H1 (cell line): ENCODE data around the gene DHFR2. TPM values are rescaled to one million over a fixed set of nuclear protein-coding genes. Genes with fewer than 3 reads are reported as not detected.

Experiments
- CTCF ChIA-PET: fragments of 300-600 bp; sonication (Branson Sonifier 250); formaldehyde crosslinking; loops from one replicate; lab custom pipeline; 2021; ENCODE audit not compliant: partially characterized antibody; lab: Charles Lee
- POLR2A ChIA-PET: fragments of 300-600 bp; sonication (Branson Sonifier 250); formaldehyde crosslinking; loops from one replicate; lab custom pipeline; 2021; ENCODE audit warnings: inconsistent platforms; ENCODE audit not compliant: partially characterized antibody; lab: Charles Lee
- DNase-seq, 2 experiments: peaks; one replicate each; pipeline versions ENCODE4 v3.0.0 to v3.0.0-alpha.2; 2010 to 2022; ENCODE audit warnings: low spot score in 2 of 2, low read depth in 1 of 2, mixed read lengths in 1 of 2
- FAIRE-seq: peaks from 2 replicates; lab custom pipeline; 2011; peaks lifted over from hg19 to GRCh38; lab: Jason Lieb, UNC
- H2AFZ ChIP-seq: 2 replicates; pipeline ENCODE4 v1.8.1; 2012; ENCODE audit warnings: low read length, inconsistent platforms
- H2AK5ac ChIP-seq: 2 replicates; pipeline ENCODE4 v1.6.1; 2013; ENCODE audit warnings: low read depth, low read length
- H2BK120ac ChIP-seq: replicated peaks from 2 replicates; pipeline ENCODE3; 2013; ENCODE audit warnings: low read depth, low read length, inconsistent platforms
- H2BK12ac ChIP-seq: 2 replicates; pipeline ENCODE4 v1.6.1; 2013; ENCODE audit warnings: low read depth, low read length
- H2BK15ac ChIP-seq: 2 replicates; pipeline ENCODE4 v1.6.1; 2013; ENCODE audit warnings: low read length
- H2BK20ac ChIP-seq: 2 replicates; pipeline ENCODE4 v1.6.1; 2013; ENCODE audit warnings: low read length
- H2BK5ac ChIP-seq: 2 replicates; pipeline ENCODE4 v1.6.1; 2013; ENCODE audit warnings: low read depth, low read length
- H3K14ac ChIP-seq: 2 replicates; pipeline ENCODE4 v1.6.1; 2013; ENCODE audit warnings: inconsistent platforms; ENCODE audit not compliant: insufficient read length
- H3K18ac ChIP-seq: 2 replicates; pipeline ENCODE4 v1.6.1; 2013; ENCODE audit warnings: low read length; ENCODE audit errors: extremely low read depth
- H3K23ac ChIP-seq: 2 replicates; pipeline ENCODE4 v1.6.1; 2013; ENCODE audit warnings: inconsistent platforms; ENCODE audit not compliant: insufficient read length
- H3K23me2 ChIP-seq: 2 replicates; pipeline ENCODE4 v1.6.1; 2013; ENCODE audit warnings: low read depth, low read length
- H3K27ac ChIP-seq: 2 replicates; pipeline ENCODE4 v1.6.1; 2011; ENCODE audit warnings: low read depth, low read length, inconsistent platforms
- H3K27me3 ChIP-seq, 4 experiments: replicated peaks in 1 of 4; 1 replicate in 1 of 4; 2 replicates in 3 of 4; pipeline versions ENCODE4 v1.6.1 to v1.8.1; 2011 to 2013; ENCODE audit warnings: low read length in 3 of 4, mild to moderate bottlenecking in 3 of 4, inconsistent platforms in 2 of 4, mixed read lengths in 2 of 4, moderate library complexity in 1 of 4; ENCODE audit not compliant: control insufficient read depth in 3 of 4, insufficient read depth in 3 of 4; ENCODE audit errors: extremely low read depth in 1 of 4
- H3K36me3 ChIP-seq, 4 experiments: 2 replicates each; pipeline versions ENCODE4 v1.6.1 to v1.8.1; 2011 to 2013; ENCODE audit warnings: mild to moderate bottlenecking in 4 of 4, low read length in 3 of 4, moderate library complexity in 2 of 4, control low read depth in 1 of 4, inconsistent platforms in 1 of 4; ENCODE audit not compliant: insufficient read depth in 4 of 4, control insufficient read depth in 2 of 4
- H3K4ac ChIP-seq: replicated peaks from 2 replicates; pipeline ENCODE3; 2013; ENCODE audit warnings: low read length, low read depth, mixed read lengths, inconsistent platforms; ENCODE audit not compliant: insufficient read length
- H3K4me1 ChIP-seq, 4 experiments: replicated peaks in 1 of 4; 1 replicate in 1 of 4; 2 replicates in 3 of 4; pipeline versions ENCODE4 v1.6.1 to v1.8.1; 2011 to 2013; ENCODE audit warnings: low read length in 3 of 4, inconsistent platforms in 2 of 4, mixed read lengths in 1 of 4; ENCODE audit not compliant: insufficient read depth in 4 of 4, control insufficient read depth in 3 of 4
- H3K4me2 ChIP-seq, 2 experiments: 2 replicates each; pipeline versions ENCODE4 v1.6.1 to v1.8.1; 2011 to 2013; ENCODE audit warnings: low read depth in 2 of 2, low read length in 2 of 2, control low read depth in 1 of 2, inconsistent platforms in 1 of 2, mild to moderate bottlenecking in 1 of 2; ENCODE audit not compliant: insufficient read depth in 1 of 2
- H3K4me3 ChIP-seq, 4 experiments: fragments of 200-600, 300-600 bp in 1 of 4; sonication (generic), shearing (Covaris generic), sonication (Bioruptor Twin) in 1 of 4; 2 replicates each; pipeline versions ENCODE4 v1.5.1 to v1.8.1; 2011 to 2016; ENCODE audit warnings: low read length in 4 of 4, low read depth in 3 of 4, control low read depth in 2 of 4, inconsistent platforms in 2 of 4, mild to moderate bottlenecking in 2 of 4, mixed read lengths in 1 of 4, moderate library complexity in 1 of 4; ENCODE audit not compliant: insufficient read depth in 2 of 4; ENCODE audit errors: extremely low read depth in 1 of 4
- H3K56ac ChIP-seq: replicated peaks from 2 replicates; pipeline ENCODE3; 2013; ENCODE audit warnings: low read depth, mild to moderate bottlenecking, mixed read lengths, low read length, inconsistent platforms; ENCODE audit not compliant: insufficient read length
- H3K79me1 ChIP-seq: 2 replicates; pipeline ENCODE4 v1.6.1; 2013; ENCODE audit warnings: low read depth, low read length, control low read depth
- H3K79me2 ChIP-seq, 2 experiments: 2 replicates each; pipeline versions ENCODE4 v1.6.1 to v1.8.1; 2012 to 2013; ENCODE audit warnings: low read length in 2 of 2, mild to moderate bottlenecking in 2 of 2, inconsistent platforms in 1 of 2; ENCODE audit not compliant: insufficient read depth in 2 of 2, control insufficient read depth in 1 of 2
- H3K9ac ChIP-seq, 4 experiments: replicated peaks in 1 of 4; 1 replicate in 1 of 4; 2 replicates in 3 of 4; pipeline versions ENCODE4 v1.6.1 to v1.8.1; 2011 to 2013; ENCODE audit warnings: low read depth in 3 of 4, low read length in 3 of 4, control low read depth in 2 of 4, mild to moderate bottlenecking in 2 of 4, moderate library complexity in 2 of 4, inconsistent platforms in 1 of 4; ENCODE audit errors: extremely low read depth in 1 of 4
- H3K9me3 ChIP-seq, 2 experiments: 2 replicates each; pipeline versions ENCODE4 v1.6.1 to v1.8.1; 2012 to 2013; ENCODE audit warnings: mild to moderate bottlenecking in 2 of 2, moderate library complexity in 2 of 2, control low read depth in 1 of 2, inconsistent platforms in 1 of 2, low read depth in 1 of 2, low read length in 1 of 2, mixed read lengths in 1 of 2; ENCODE audit not compliant: insufficient read depth in 2 of 2
- H4K20me1 ChIP-seq, 2 experiments: replicated peaks in 1 of 2; 2 replicates each; pipeline versions ENCODE3 to v1.8.1; 2011 to 2013; ENCODE audit warnings: inconsistent platforms in 2 of 2, low read length in 2 of 2, mild to moderate bottlenecking in 1 of 2; ENCODE audit not compliant: insufficient read depth in 2 of 2, control insufficient read depth in 1 of 2
- H4K5ac ChIP-seq: 2 replicates; pipeline ENCODE4 v1.6.1; 2013; ENCODE audit warnings: low read length, low read depth, mixed read lengths, inconsistent platforms; ENCODE audit not compliant: insufficient read length
- H4K8ac ChIP-seq: 2 replicates; pipeline ENCODE4 v1.8.0; 2013; ENCODE audit warnings: mild to moderate bottlenecking, moderate library complexity, low read length, inconsistent platforms; ENCODE audit not compliant: insufficient read depth; ENCODE audit errors: extremely low read depth
- H4K91ac ChIP-seq: replicated peaks from 2 replicates; pipeline ENCODE3; 2013; ENCODE audit warnings: low read length, mixed read lengths, inconsistent platforms; ENCODE audit not compliant: insufficient read length
- BACH1 ChIP-seq: IDR thresholded peaks from 2 replicates; pipeline ENCODE4 v1.6.1; 2012; ENCODE audit warnings: low read length, improper control_type of control experiment
- YY1 ChIP-seq: IDR thresholded peaks from 2 replicates; pipeline ENCODE4 v1.6.1; 2011; ENCODE audit warnings: low read depth, mild to moderate bottlenecking, low read length
- WGBS, 2 experiments: shearing (Covaris generic) in 1 of 2; methylation state at CpG; one replicate each; pipeline versions ENCODE4 v1.1.6 to v1.1.7; 2013 to 2015; ENCODE audit warnings: low lambda C conversion rate in 2 of 2, mixed read lengths in 2 of 2, inconsistent platforms in 1 of 2, low coverage in 1 of 2, missing lambda C conversion rate in 1 of 2; ENCODE audit not compliant: insufficient replicate concordance in 2 of 2, insufficient coverage in 1 of 2, insufficient read length in 1 of 2; ENCODE audit errors: extremely low coverage in 1 of 2, missing lambda C conversion rate in 1 of 2; 5-methylcytosine and 5-hydroxymethylcytosine counted together
- polyA plus RNA-seq, 7 experiments: library from polyadenylated mRNA; depleted of rRNA in 3 of 7; stranded (reverse) in 5 of 7; unstranded in 2 of 7; fragments of >200 nt in 5 of 7; fragments of 200-250 nt in 2 of 7; gene quantifications; 1 replicate in 5 of 7; 2 replicates in 1 of 7; 4 replicates in 1 of 7; pipeline versions ENCODE4 v1.2.1 to v1.2.3, GENCODE V29; 2011 to 2013; ENCODE audit warnings: missing spikeins in 2 of 7, mixed read lengths in 2 of 7
- total RNA-seq: library from RNA; stranded (reverse); fragmentation: NEBNext Ultra II Directional; extraction: Animal tissue kit (Norgen Biotek cat#: 25700); gene quantifications from 2 replicates; pipeline ENCODE4 v1.2.1, GENCODE V29; 2021

The DHFR2 gene
- total and polyA plus RNA-seq, 2 of the 8 experiments (the other 6 are each of a cell fraction or from before 2014, with no cell fraction given): 0.59 to 2.6 TPM

DNA sequence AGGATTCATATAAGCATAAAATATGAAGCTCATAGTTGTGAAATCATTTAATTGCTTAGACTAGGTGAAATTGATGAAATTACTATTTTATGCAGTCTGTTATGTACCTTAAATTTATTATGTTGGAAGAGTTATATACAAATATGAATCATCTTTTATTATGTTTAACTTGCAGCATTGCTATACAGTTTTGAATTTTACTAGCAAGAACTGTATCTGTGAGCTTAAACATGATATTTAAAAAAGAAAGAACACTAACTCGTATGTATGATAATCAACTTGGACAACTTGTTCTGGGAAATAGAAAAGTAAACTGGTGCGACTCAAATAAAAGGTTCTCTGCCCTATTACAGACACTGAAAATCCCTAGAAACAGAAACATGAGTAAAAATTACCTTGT, 36.1 kb downstream of the DHFR2 start:
- TF ChIP-seq YY1 (no peak), BACH1 (no peak)
- Histone ChIP-seq H3K18ac (no peak overlapping the region), H4K5ac (no peak overlapping the region), H3K14ac (no peak overlapping the region), H3K9ac (no peak overlapping the region), H3K27ac (no peak overlapping the region), H2BK20ac (no peak overlapping the region), H2AFZ (no peak overlapping the region), H3K23me2 (no peaks in the 10 kb centered on the region), H2BK5ac (no peak overlapping the region), H2BK12ac (no peak overlapping the region), H3K79me2 (no peaks in the 10 kb centered on the region), H3K79me1 (no peaks in the 10 kb centered on the region), H3K56ac (no peak overlapping the region), H3K36me3 (no peaks in the 10 kb centered on the region), H4K91ac (no peak overlapping the region), H3K4me3 (no peak overlapping the region), H2BK15ac (no peak overlapping the region), H3K23ac (no peak overlapping the region), H4K8ac (no peak overlapping the region), H2BK120ac (no peak overlapping the region), H3K4ac (no peak overlapping the region), H3K4me1 (no peaks in the 10 kb centered on the region), H4K20me1 (no peaks in the 10 kb centered on the region), H2AK5ac (no peak overlapping the region), H3K27me3 (no peaks in the 10 kb centered on the region), H3K4me2 (no peak overlapping the region), H3K9me3 (no peaks in the 10 kb centered on the region)
- POLR2A ChIA-PET: no interaction called here
- 91% methylated on average over 2 of the region's 2 CpGs; no CpG with 5 or more reads in 1 of the 2 experiments for WGBS, 2 experiments
- CTCF ChIA-PET: interaction anchor here (1.6 kb wide), 1 partner anchor 9 kb away, joined by 5 read pairs; no protein-coding TSS in a partner anchor
- DNase-seq (no peak), FAIRE-seq (no peak)
